H9 (cell line): ENCODE results near the gene MACIR. TPM values are rescaled to one million over a fixed set of nuclear protein-coding genes. Genes with fewer than 3 reads are reported as not detected.
A peak's percentile ranks its signal among the peaks of the same experiment; 100 is the strongest.

Experiments used
- DNase-seq: peaks from one replicate; pipeline ENCODE4 v3.0.0-alpha.2; 2017
- H2AFZ ChIP-seq: one replicate; pipeline ENCODE4 v1.6.1; 2013; ENCODE audit warnings: mild to moderate bottlenecking, low read length, control low read depth, moderate library complexity
- H2AK5ac ChIP-seq: 2 replicates; pipeline ENCODE4 v1.6.1; 2013; ENCODE audit warnings: low read length, control low read depth, mixed read lengths; ENCODE audit not compliant: insufficient read length
- H2BK120ac ChIP-seq: one replicate; pipeline ENCODE4 v1.6.1; 2013; ENCODE audit warnings: low read depth, mild to moderate bottlenecking, low read length, control low read depth, inconsistent platforms; ENCODE audit not compliant: poor library complexity, severe bottlenecking
- H2BK12ac ChIP-seq: 2 replicates; pipeline ENCODE4 v1.6.1; 2013; ENCODE audit warnings: low read length, control low read depth, mixed read lengths, low read depth; ENCODE audit not compliant: insufficient read length
- H2BK15ac ChIP-seq: 2 replicates; pipeline ENCODE4 v1.6.1; 2013; ENCODE audit warnings: low read depth, low read length, control low read depth
- H2BK20ac ChIP-seq: one replicate; pipeline ENCODE4 v1.6.1; 2013; ENCODE audit warnings: low read depth, mild to moderate bottlenecking, low read length, control low read depth, inconsistent platforms; ENCODE audit not compliant: poor library complexity, severe bottlenecking
- H2BK5ac ChIP-seq: 2 replicates; pipeline ENCODE4 v1.6.1; 2013; ENCODE audit warnings: low read length, control low read depth, mixed read lengths; ENCODE audit not compliant: insufficient read length
- H3K14ac ChIP-seq: 2 replicates; pipeline ENCODE4 v1.6.1; 2013; ENCODE audit warnings: low read length, control low read depth; ENCODE audit not compliant: insufficient read depth
- H3K18ac ChIP-seq: 2 replicates; pipeline ENCODE4 v1.6.1; 2013; ENCODE audit warnings: low read depth, mild to moderate bottlenecking, mixed read lengths, low read length, control low read depth; ENCODE audit not compliant: insufficient read length
- H3K23ac ChIP-seq: 2 replicates; pipeline ENCODE4 v1.6.1; 2013; ENCODE audit warnings: low read length, control low read depth, mixed read lengths, low read depth; ENCODE audit not compliant: insufficient read length
- H3K23me2 ChIP-seq: 2 replicates; pipeline ENCODE4 v1.6.1; 2013; ENCODE audit warnings: low read depth, mild to moderate bottlenecking, mixed read lengths, low read length, control low read depth; ENCODE audit not compliant: insufficient read length, poor library complexity, severe bottlenecking
- H3K27ac ChIP-seq: 2 replicates; pipeline ENCODE4 v1.5.1; 2013; ENCODE audit warnings: low read length, control low read depth, mixed read lengths, low read depth; ENCODE audit not compliant: insufficient read length
- H3K27me3 ChIP-seq: 2 replicates; pipeline ENCODE4 v1.6.1; 2013; ENCODE audit warnings: low read length, control low read depth, inconsistent platforms; ENCODE audit not compliant: insufficient read depth
- H3K4ac ChIP-seq: 2 replicates; pipeline ENCODE4 v1.6.1; 2013; ENCODE audit warnings: low read depth, mild to moderate bottlenecking, control low read depth, inconsistent platforms, low read length, moderate library complexity
- H3K4me1 ChIP-seq: 2 replicates; pipeline ENCODE4 v1.6.1; 2013; ENCODE audit warnings: low read length, control low read depth, inconsistent platforms; ENCODE audit not compliant: insufficient read depth
- H3K4me2 ChIP-seq: 2 replicates; pipeline ENCODE4 v1.6.1; 2013; ENCODE audit warnings: low read length, control low read depth, mixed read lengths; ENCODE audit not compliant: insufficient read length, insufficient read depth
- H3K56ac ChIP-seq: 2 replicates; pipeline ENCODE4 v1.6.1; 2013; ENCODE audit warnings: low read depth, mild to moderate bottlenecking, mixed read lengths, low read length, control low read depth; ENCODE audit not compliant: insufficient read length
- H3K79me1 ChIP-seq: 2 replicates; pipeline ENCODE4 v1.6.1; 2013; ENCODE audit warnings: low read depth, mild to moderate bottlenecking, moderate library complexity, low read length, control low read depth, inconsistent platforms; ENCODE audit not compliant: insufficient read depth, poor library complexity, severe bottlenecking
- H3K79me2 ChIP-seq: 2 replicates; pipeline ENCODE4 v1.6.1; 2013; ENCODE audit warnings: low read length, control low read depth, inconsistent platforms; ENCODE audit not compliant: insufficient read depth
- H3K9ac ChIP-seq: 2 replicates; pipeline ENCODE4 v1.6.1; 2013; ENCODE audit warnings: low read length, control low read depth, mixed read lengths; ENCODE audit not compliant: insufficient read length; ENCODE audit errors: extremely low read depth
- H3K9me3 ChIP-seq: one replicate; pipeline ENCODE4 v1.6.1; 2013; ENCODE audit warnings: low read depth, low read length, inconsistent platforms; ENCODE audit not compliant: control insufficient read depth
- H3T11ph ChIP-seq: one replicate; pipeline ENCODE4 v1.6.1; 2013; ENCODE audit warnings: mild to moderate bottlenecking, low read length, control low read depth, inconsistent platforms
- H4K20me1 ChIP-seq: one replicate; pipeline ENCODE4 v1.6.1; 2013; ENCODE audit not compliant: control insufficient read depth, insufficient read length, insufficient read depth
- H4K5ac ChIP-seq: 2 replicates; pipeline ENCODE4 v1.6.1; 2013; ENCODE audit warnings: low read depth, mild to moderate bottlenecking, mixed read lengths, low read length, control low read depth; ENCODE audit not compliant: insufficient read length
- H4K8ac ChIP-seq: replicated peaks from 2 replicates; pipeline ENCODE4 v1.6.1; 2013; ENCODE audit warnings: low read length, control low read depth, mixed read lengths, low read depth; ENCODE audit not compliant: insufficient read length
- H4K91ac ChIP-seq: 2 replicates; pipeline ENCODE4 v1.6.1; 2013; ENCODE audit warnings: low read depth, mild to moderate bottlenecking, moderate library complexity, mixed read lengths, low read length, control low read depth; ENCODE audit not compliant: insufficient read length
- H3K27ac Mint-ChIP-seq, 3 experiments: 2 replicates in 2 of 3; 3 replicates in 1 of 3; pipeline ENCODE4 v1.8.0; 2020 to 2021; ENCODE audit warnings: mixed read lengths in 3 of 3, mild to moderate bottlenecking in 1 of 3, moderate library complexity in 1 of 3
- H3K27me3 Mint-ChIP-seq: 2 replicates; pipeline ENCODE4 v1.8.0; 2021; ENCODE audit warnings: low read depth, mild to moderate bottlenecking, moderate library complexity, mixed read lengths
- H3K36me3 Mint-ChIP-seq, 3 experiments: 2 replicates in 2 of 3; 3 replicates in 1 of 3; pipeline ENCODE4 v1.8.0; 2020 to 2021; ENCODE audit warnings: low read depth in 3 of 3, mixed read lengths in 3 of 3; ENCODE audit not compliant: insufficient read depth in 1 of 3
- H3K4me1 Mint-ChIP-seq, 2 experiments: 2 replicates each; pipeline ENCODE4 v1.8.0; 2020; ENCODE audit warnings: mixed read lengths in 2 of 2
- H3K4me3 Mint-ChIP-seq, 2 experiments: 2 replicates in 1 of 2; 3 replicates in 1 of 2; pipeline ENCODE4 v1.8.0; 2020 to 2021; ENCODE audit warnings: mild to moderate bottlenecking in 2 of 2, mixed read lengths in 2 of 2, moderate library complexity in 1 of 2
- H3K9me3 Mint-ChIP-seq, 2 experiments: 2 replicates in 1 of 2; 3 replicates in 1 of 2; pipeline ENCODE4 v1.8.0; 2020; ENCODE audit warnings: mild to moderate bottlenecking in 2 of 2, mixed read lengths in 2 of 2, moderate library complexity in 1 of 2
- total RNA-seq: library from RNA; stranded (reverse); gene quantifications from 2 replicates; pipeline ENCODE4 v1.2.1, GENCODE V29; 2021
- TF ChIP-seq, protein P1 (sequence below): fragments of 200-600 bp; sonication (generic); conservative IDR thresholded peaks from 3 replicates; pipeline ENCODE4 v1.8.0; 2021; ENCODE audit warnings: antibody characterized with exemption, mild to moderate bottlenecking

The MACIR gene
- total RNA-seq, 1 experiment from 2014 or later: 11.7 TPM

DNA sequence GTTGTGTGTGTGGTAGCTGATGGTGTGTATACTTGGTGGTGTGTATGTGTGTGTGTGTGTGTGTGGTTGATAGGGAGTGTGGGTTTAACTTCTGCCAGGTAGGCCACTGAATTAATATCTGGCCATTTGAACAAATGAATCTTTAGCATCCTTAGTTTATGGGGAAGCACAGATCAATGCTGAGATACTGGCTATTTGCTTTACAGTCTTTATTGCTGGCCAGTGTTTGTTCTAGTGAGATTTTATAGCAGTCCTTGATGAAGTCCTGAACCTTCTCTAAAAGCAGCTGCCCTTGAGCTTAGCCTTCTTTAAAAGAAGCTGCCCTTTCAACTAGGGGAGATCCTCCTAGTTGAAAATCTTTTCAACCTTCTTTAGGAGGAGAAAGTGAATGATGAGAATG lies 69.3 kb downstream of the MACIR start:
- no peak overlapping the region for H3T11ph ChIP-seq
- TF ChIP-seq, protein P1, sequence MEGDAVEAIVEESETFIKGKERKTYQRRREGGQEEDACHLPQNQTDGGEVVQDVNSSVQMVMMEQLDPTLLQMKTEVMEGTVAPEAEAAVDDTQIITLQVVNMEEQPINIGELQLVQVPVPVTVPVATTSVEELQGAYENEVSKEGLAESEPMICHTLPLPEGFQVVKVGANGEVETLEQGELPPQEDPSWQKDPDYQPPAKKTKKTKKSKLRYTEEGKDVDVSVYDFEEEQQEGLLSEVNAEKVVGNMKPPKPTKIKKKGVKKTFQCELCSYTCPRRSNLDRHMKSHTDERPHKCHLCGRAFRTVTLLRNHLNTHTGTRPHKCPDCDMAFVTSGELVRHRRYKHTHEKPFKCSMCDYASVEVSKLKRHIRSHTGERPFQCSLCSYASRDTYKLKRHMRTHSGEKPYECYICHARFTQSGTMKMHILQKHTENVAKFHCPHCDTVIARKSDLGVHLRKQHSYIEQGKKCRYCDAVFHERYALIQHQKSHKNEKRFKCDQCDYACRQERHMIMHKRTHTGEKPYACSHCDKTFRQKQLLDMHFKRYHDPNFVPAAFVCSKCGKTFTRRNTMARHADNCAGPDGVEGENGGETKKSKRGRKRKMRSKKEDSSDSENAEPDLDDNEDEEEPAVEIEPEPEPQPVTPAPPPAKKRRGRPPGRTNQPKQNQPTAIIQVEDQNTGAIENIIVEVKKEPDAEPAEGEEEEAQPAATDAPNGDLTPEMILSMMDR: no peak
- no peaks in the 10 kb centered on the region for H3K4me1 ChIP-seq
- H4K5ac ChIP-seq: no peak overlapping the region
- H3K79me1 ChIP-seq: no peaks in the 10 kb centered on the region
- no peaks in the 10 kb centered on the region for H4K20me1 ChIP-seq
- no peak overlapping the region for H3K4ac ChIP-seq
- H3K9ac ChIP-seq: no peak overlapping the region
- no peak overlapping the region for H2BK15ac ChIP-seq
- H3K27me3 ChIP-seq: no peaks in the 10 kb centered on the region
- H3K36me3 Mint-ChIP-seq: no peaks in the 10 kb centered on the region
- no peak overlapping the region for H2AFZ ChIP-seq
- no peaks in the 10 kb centered on the region for H3K9me3 Mint-ChIP-seq
- H3K23ac ChIP-seq: no peak overlapping the region
- no peaks in the 10 kb centered on the region; the same call in 1 of the 2 replicates for H3K27me3 Mint-ChIP-seq
- H2BK5ac ChIP-seq: no peak overlapping the region
- no peak overlapping the region for H3K27ac ChIP-seq
- H4K8ac ChIP-seq: no peak overlapping the region
- no peaks in the 10 kb centered on the region for H3K4me1 Mint-ChIP-seq
- H3K27ac Mint-ChIP-seq: 0 out of 7 replicates have a peak overlapping the region, but pooled peaks of 1 of the 3 experiments have one; percentile 75
- no peaks in the 10 kb centered on the region for H3K9me3 ChIP-seq
- no peak overlapping the region for H2BK12ac ChIP-seq
- no peak for DNase-seq
- no peaks in the 10 kb centered on the region for H3K23me2 ChIP-seq
- H3K4me2 ChIP-seq: no peak overlapping the region
- H2BK20ac ChIP-seq: no peak overlapping the region
- no peak overlapping the region for H2AK5ac ChIP-seq
- H3K79me2 ChIP-seq: no peaks in the 10 kb centered on the region
- no peak overlapping the region for H3K4me3 Mint-ChIP-seq
- H3K18ac ChIP-seq: no peak overlapping the region
- no peak overlapping the region for H3K56ac ChIP-seq
- H2BK120ac ChIP-seq: no peak overlapping the region
- no peak overlapping the region for H3K14ac ChIP-seq
- no peak overlapping the region for H4K91ac ChIP-seq

Other genes starting within 250 kb of the MACIR start
- gene GIN1, start 138.6 kb upstream of the MACIR start, total RNA-seq: 6.6 and 7.7 TPM in 2 replicates
- 42.6 and 43.8 TPM in 2 replicates for gene PPIP5K2, start 138.5 kb upstream of the MACIR start, total RNA-seq